K562 (cell line): ENCODE results near the gene FOXP4. TPM values are rescaled to one million over a fixed set of nuclear protein-coding genes. Genes with fewer than 3 reads are reported as not detected.

Source experiments
- HNRNPH1 ChIP-seq: fragments of 200-400 bp; formaldehyde crosslinking; optimal IDR thresholded peaks from 2 replicates; pipeline ENCODE3; 2017; ENCODE audit warnings: low read depth, mild to moderate bottlenecking, low read length, moderate library complexity
- ZNF407 ChIP-seq: fragments of 450-650 bp; IDR thresholded peaks from 2 replicates; pipeline ENCODE4 v1.6.1; 2016; ENCODE audit warnings: low read depth
- polyA plus RNA-seq, 8 experiments: library from polyadenylated mRNA; depleted of rRNA in 4 of 8; stranded (reverse) in 5 of 8; unstranded in 3 of 8; fragments of >200 nt; fragmentation: Nextera tagmentation in 2 of 8; fragmentation: Illumina TruSeq in 1 of 8; extraction: Ambion mirVana in 2 of 8; extraction: Trizol in 1 of 8; gene quantifications; 2 replicates each; pipeline versions ENCODE4 v1.2.1 to v1.2.3, GENCODE V29; 2011 to 2014; ENCODE audit warnings: inconsistent platforms in 1 of 8, missing spikeins in 1 of 8
- total RNA-seq, 7 experiments: library from RNA; depleted of rRNA in 6 of 7; stranded (reverse); fragments of >200 nt in 6 of 7; fragmentation: Illumina TruSeq in 2 of 7; extraction: Trizol in 2 of 7; gene quantifications; 2 replicates each; pipeline versions ENCODE4 v1.2.1 to v1.2.3, GENCODE V29; 2011 to 2021; ENCODE audit warnings: low replicate concordance in 1 of 7

Gene FOXP4
- total and polyA plus RNA-seq, 9 of the 15 experiments (the other 6 are each of a cell fraction or from before 2014, with no cell fraction given) = 0.11 to 29.4 (median 2.3) TPM

GRCh38 chr6:41644297-41644879 is 98.2 kb downstream of the FOXP4 start (continued):
- TF ChIP-seq ZNF407 (no peak), HNRNPH1 (no peak)
